ENCODE measurements around the gene TMED1. TPM values are rescaled to one million over a fixed set of nuclear protein-coding genes. Genes with fewer than 3 reads are reported as not detected.

TMED1 gene, protein sequence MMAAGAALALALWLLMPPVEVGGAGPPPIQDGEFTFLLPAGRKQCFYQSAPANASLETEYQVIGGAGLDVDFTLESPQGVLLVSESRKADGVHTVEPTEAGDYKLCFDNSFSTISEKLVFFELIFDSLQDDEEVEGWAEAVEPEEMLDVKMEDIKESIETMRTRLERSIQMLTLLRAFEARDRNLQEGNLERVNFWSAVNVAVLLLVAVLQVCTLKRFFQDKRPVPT
- polyA plus RNA-seq (20.2 and 28.1 TPM in 2 replicates), polyA minus RNA-seq (16.6 and 19.8 TPM in 2 replicates)

DNA sequence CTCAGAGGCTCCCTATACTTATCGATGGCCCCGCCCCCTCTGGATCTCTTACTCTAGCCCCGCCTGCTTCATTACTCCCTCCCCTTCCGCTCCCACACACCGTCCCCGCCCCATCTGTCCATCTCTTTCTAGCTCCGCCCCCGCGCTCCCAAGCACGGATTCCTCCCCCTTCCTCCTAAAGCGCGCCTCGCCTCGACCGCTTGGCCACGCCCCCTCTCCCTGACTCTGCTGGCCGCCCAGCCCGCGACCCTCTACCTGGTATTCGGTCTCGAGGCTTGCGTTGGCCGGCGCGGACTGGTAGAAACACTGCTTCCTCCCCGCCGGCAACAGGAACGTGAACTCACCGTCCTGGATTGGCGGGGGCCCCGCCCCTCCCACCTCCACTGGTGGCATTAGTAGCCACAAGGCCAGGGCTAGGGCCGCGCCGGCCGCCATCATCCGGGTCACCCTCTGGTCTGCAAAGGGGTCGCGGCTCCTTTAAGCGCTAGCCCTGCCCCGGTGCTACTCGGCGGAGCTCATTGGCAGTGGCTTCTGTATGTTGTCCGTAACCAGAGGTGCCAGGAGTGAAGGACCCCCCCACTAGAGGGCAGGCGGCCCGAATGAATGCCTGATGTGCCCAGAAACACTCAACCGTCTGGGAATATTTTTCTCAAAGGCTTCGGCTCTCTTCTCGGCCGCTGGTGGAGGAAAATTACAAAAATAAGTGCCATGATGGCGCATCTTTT, at the start of gene TMED1:
TSS of gene TMED1 (minus strand) at position 459 of the 725 bp plus-strand sequence. CDS start at position 438, 21 bp downstream.
- Histone ChIP-seq H3K4me2 (ENCODE audit: low read length) (peak within 1 kb of the TSS; percentile 10), H3K27me3 (ENCODE audit: insufficient read depth, low read depth, low read length) (no peaks in the 10 kb centered on the region), H3K36me3 (ENCODE audit: insufficient read depth, low read length) (no peaks in the 10 kb centered on the region), H3K27ac (ENCODE audit: low read length) (peak within 1 kb of the TSS; percentile 95), H3K79me2 (replicated peaks; ENCODE audit: insufficient read depth, low read length) (no peaks in the 10 kb centered on the region), H3F3A (ENCODE audit: insufficient read depth, low read length, poor library complexity, severe bottlenecking) (no peaks in the 10 kb centered on the region), H3K9me3 (ENCODE audit: low read length) (no peaks in the 10 kb centered on the region), H3K9me2 (ENCODE audit: insufficient read depth, low read length) (no peaks in the 10 kb centered on the region), H2AFZ (ENCODE audit: low read depth, low read length) (peak within 1 kb of the TSS; percentile 66), H3K4me3 (ENCODE audit: low read length) (peak within 1 kb of the TSS; percentile 74), H3K9ac (ENCODE audit: low read length) (peak within 1 kb of the TSS; percentile 95), H4K20me1 (ENCODE audit: insufficient read depth) (no peaks in the 10 kb centered on the region)
- peak; percentile 72 for TF ChIP-seq POLR2AphosphoS5 (IDR thresholded peaks at IDR 0.05)
- TF ChIP-seq, protein P1, sequence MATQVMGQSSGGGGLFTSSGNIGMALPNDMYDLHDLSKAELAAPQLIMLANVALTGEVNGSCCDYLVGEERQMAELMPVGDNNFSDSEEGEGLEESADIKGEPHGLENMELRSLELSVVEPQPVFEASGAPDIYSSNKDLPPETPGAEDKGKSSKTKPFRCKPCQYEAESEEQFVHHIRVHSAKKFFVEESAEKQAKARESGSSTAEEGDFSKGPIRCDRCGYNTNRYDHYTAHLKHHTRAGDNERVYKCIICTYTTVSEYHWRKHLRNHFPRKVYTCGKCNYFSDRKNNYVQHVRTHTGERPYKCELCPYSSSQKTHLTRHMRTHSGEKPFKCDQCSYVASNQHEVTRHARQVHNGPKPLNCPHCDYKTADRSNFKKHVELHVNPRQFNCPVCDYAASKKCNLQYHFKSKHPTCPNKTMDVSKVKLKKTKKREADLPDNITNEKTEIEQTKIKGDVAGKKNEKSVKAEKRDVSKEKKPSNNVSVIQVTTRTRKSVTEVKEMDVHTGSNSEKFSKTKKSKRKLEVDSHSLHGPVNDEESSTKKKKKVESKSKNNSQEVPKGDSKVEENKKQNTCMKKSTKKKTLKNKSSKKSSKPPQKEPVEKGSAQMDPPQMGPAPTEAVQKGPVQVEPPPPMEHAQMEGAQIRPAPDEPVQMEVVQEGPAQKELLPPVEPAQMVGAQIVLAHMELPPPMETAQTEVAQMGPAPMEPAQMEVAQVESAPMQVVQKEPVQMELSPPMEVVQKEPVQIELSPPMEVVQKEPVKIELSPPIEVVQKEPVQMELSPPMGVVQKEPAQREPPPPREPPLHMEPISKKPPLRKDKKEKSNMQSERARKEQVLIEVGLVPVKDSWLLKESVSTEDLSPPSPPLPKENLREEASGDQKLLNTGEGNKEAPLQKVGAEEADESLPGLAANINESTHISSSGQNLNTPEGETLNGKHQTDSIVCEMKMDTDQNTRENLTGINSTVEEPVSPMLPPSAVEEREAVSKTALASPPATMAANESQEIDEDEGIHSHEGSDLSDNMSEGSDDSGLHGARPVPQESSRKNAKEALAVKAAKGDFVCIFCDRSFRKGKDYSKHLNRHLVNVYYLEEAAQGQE (IDR thresholded peaks at IDR 0.05; ENCODE audit: borderline replicate concordance): peak; percentile 83
- TF ChIP-seq TAF1 (IDR thresholded peaks at IDR 0.05; ENCODE audit: low read depth): peak; percentile 84
- peak; percentile 50 for TF ChIP-seq EP300 (conservative IDR thresholded peaks at IDR 0.05; ENCODE audit: poor library complexity, severe bottlenecking)
- peak; percentile 54 for TF ChIP-seq SMC3 (conservative IDR thresholded peaks at IDR 0.05; ENCODE audit: poor library complexity)
- no peak for TF ChIP-seq MXI1 (conservative IDR thresholded peaks at IDR 0.05; ENCODE audit: poor library complexity, severe bottlenecking)
- TF ChIP-seq RAD21 (conservative IDR thresholded peaks at IDR 0.05): peak; percentile 47
- TF ChIP-seq, protein P2, sequence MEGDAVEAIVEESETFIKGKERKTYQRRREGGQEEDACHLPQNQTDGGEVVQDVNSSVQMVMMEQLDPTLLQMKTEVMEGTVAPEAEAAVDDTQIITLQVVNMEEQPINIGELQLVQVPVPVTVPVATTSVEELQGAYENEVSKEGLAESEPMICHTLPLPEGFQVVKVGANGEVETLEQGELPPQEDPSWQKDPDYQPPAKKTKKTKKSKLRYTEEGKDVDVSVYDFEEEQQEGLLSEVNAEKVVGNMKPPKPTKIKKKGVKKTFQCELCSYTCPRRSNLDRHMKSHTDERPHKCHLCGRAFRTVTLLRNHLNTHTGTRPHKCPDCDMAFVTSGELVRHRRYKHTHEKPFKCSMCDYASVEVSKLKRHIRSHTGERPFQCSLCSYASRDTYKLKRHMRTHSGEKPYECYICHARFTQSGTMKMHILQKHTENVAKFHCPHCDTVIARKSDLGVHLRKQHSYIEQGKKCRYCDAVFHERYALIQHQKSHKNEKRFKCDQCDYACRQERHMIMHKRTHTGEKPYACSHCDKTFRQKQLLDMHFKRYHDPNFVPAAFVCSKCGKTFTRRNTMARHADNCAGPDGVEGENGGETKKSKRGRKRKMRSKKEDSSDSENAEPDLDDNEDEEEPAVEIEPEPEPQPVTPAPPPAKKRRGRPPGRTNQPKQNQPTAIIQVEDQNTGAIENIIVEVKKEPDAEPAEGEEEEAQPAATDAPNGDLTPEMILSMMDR (IDR thresholded peaks at IDR 0.05; ENCODE audit: poor library complexity, severe bottlenecking): peak; percentile 59
- no peak for TF ChIP-seq EZH2 (IDR thresholded peaks at IDR 0.05; ENCODE audit: borderline replicate concordance, insufficient read depth, low read length, poor library complexity, severe bottlenecking)
